Measurements from ENCODE around the gene SIK2. TPM values are rescaled to one million over a fixed set of nuclear protein-coding genes. Genes with fewer than 3 reads are reported as not detected.

Gene SIK2
- total RNA-seq, 1 donor from 2014 or later, result 16.3 TPM

GRCh38 chr11:111604392-111605009, 2.3 kb downstream of the SIK2 start:
- no peaks in the 10 kb centered on the region for H3K27me3 ChIP-seq (ENCODE audit: low read depth)
- H3K27ac ChIP-seq (replicated peaks), result peak overlapping the region; percentile 95
- no peaks in the 10 kb centered on the region for H3K9me3 ChIP-seq (replicated peaks)
- peak; percentile 68 for TF ChIP-seq CTCF (IDR thresholded peaks at IDR 0.05; ENCODE audit: borderline replicate concordance)
- H3K36me3 ChIP-seq, result no peaks in the 10 kb centered on the region
- intact Hi-C loops (cut with micrococcal nuclease), result loop anchor here (5.0 kb wide), 1 partner anchor 173 kb away; no protein-coding TSS in a partner anchor
- H3K4me1 ChIP-seq, result peaks cover 62% of the 10 kb centered on the region
- no peak for DNase-seq
- peak overlapping the region; percentile 84 for H3K4me3 ChIP-seq

- Histone ChIP-seq H3K4me1 (peaks cover 62% of the 10 kb centered on the region), H3K27ac (replicated peaks) (no peak overlapping the region), H3K4me3 (no peak overlapping the region), H3K9me3 (replicated peaks) (no peaks in the 10 kb centered on the region), H3K27me3 (ENCODE audit: low read depth) (no peaks in the 10 kb centered on the region), H3K36me3 (no peaks in the 10 kb centered on the region)
- no peak for TF ChIP-seq CTCF (IDR thresholded peaks at IDR 0.05; ENCODE audit: borderline replicate concordance)
- no peak for DNase-seq
- intact Hi-C loops (cut with micrococcal nuclease), result no loop called here
Measured at GRCh38 chr11:111605681-111606080, 3.4 kb downstream of the SIK2 start.

- Histone ChIP-seq H3K4me3 (no peak overlapping the region), H3K36me3 (no peaks in the 10 kb centered on the region), H3K27ac (replicated peaks) (no peak overlapping the region), H3K4me1 (peaks cover 65% of the 10 kb centered on the region), H3K27me3 (ENCODE audit: low read depth) (no peaks in the 10 kb centered on the region), H3K9me3 (replicated peaks) (no peaks in the 10 kb centered on the region)
- intact Hi-C loops (cut with micrococcal nuclease), result no loop called here
- DNase-seq, result no peak
- no peak for TF ChIP-seq CTCF (IDR thresholded peaks at IDR 0.05; ENCODE audit: borderline replicate concordance)
Measured at GRCh38 chr11:111606986-111607385, 4.7 kb downstream of the SIK2 start.

- H3K27me3 ChIP-seq (ENCODE audit: low read depth), result no peaks in the 10 kb centered on the region
- no peaks in the 10 kb centered on the region for H3K9me3 ChIP-seq (replicated peaks)
- intact Hi-C loops (cut with micrococcal nuclease), result no loop called here
- no peak for DNase-seq
- peaks cover 68% of the 10 kb centered on the region for H3K4me1 ChIP-seq
- no peak overlapping the region for H3K4me3 ChIP-seq
- no peaks in the 10 kb centered on the region for H3K36me3 ChIP-seq
- no peak for TF ChIP-seq CTCF (IDR thresholded peaks at IDR 0.05; ENCODE audit: borderline replicate concordance)
- no peak overlapping the region for H3K27ac ChIP-seq (replicated peaks)
Measured at GRCh38 chr11:111607751-111608150, 5.5 kb downstream of the SIK2 start.

- peak overlapping the region; percentile 24 for H3K27ac ChIP-seq (replicated peaks)
- H3K4me3 ChIP-seq, result no peak overlapping the region
- H3K27me3 ChIP-seq (ENCODE audit: low read depth), result no peaks in the 10 kb centered on the region
- TF ChIP-seq CTCF (IDR thresholded peaks at IDR 0.05; ENCODE audit: borderline replicate concordance), result no peak
- peaks cover 23% of the 10 kb centered on the region for H3K4me1 ChIP-seq
- H3K9me3 ChIP-seq (replicated peaks), result no peaks in the 10 kb centered on the region
- intact Hi-C loops (cut with micrococcal nuclease), result no loop called here
- H3K36me3 ChIP-seq, result peaks cover 14% of the 10 kb centered on the region
- no peak for DNase-seq
Measured at GRCh38 chr11:111612224-111612623, 10.0 kb downstream of the SIK2 start.
